K562 (cell line): ENCODE results near the gene YJEFN3. TPM values are rescaled to one million over a fixed set of nuclear protein-coding genes. Genes with fewer than 3 reads are reported as not detected.

Source experiments
- ATF1 ChIP-seq, 2 experiments: fragments of 450-650 bp in 1 of 2; IDR thresholded peaks; 2 replicates each; pipeline ENCODE4 v1.6.1; 2016; ENCODE audit warnings: missing compliant biosample characterization in 1 of 2, missing genetic modification characterization in 1 of 2
- BACH1 ChIP-seq: fragments of 200-800 bp; sonication (Bioruptor generic); IDR thresholded peaks from 2 replicates; pipeline ENCODE4 v1.6.1; 2016; ENCODE audit warnings: missing genetic modification characterization, missing compliant biosample characterization
- DMBX1 ChIP-seq: fragments of 250-450 bp; sonication (Bioruptor Pico); IDR thresholded peaks from 2 replicates; pipeline ENCODE4 v1.8.0; 2022; ENCODE audit warnings: inconsistent platforms, mild to moderate bottlenecking, moderate library complexity, borderline replicate concordance
- DPF2 ChIP-seq: fragments of 450-650 bp; IDR thresholded peaks from 2 replicates; pipeline ENCODE4 v1.6.1; 2016
- HMG20A ChIP-seq: fragments of 450-650 bp; formaldehyde crosslinking; conservative IDR thresholded peaks from 2 replicates; pipeline ENCODE4 v1.4.0; 2020; ENCODE audit warnings: mild to moderate bottlenecking, mixed read lengths
- ILF3 ChIP-seq: fragments of 450-650 bp; IDR thresholded peaks from 2 replicates; pipeline ENCODE4 v1.6.1; 2018; ENCODE audit warnings: antibody characterized with exemption, mild to moderate bottlenecking, moderate library complexity, borderline replicate concordance
- JUN ChIP-seq, 2 experiments: sonication (generic) in 1 of 2; formaldehyde crosslinking in 1 of 2; IDR thresholded peaks; 2 replicates each; pipeline versions ENCODE4 v1.6.1 to v1.8.0; 2012 to 2022; ENCODE audit warnings: borderline replicate concordance in 2 of 2, mild to moderate bottlenecking in 2 of 2, improper control_type of control experiment in 1 of 2, low read depth in 1 of 2, low read length in 1 of 2, missing genetic modification reagents in 1 of 2
- NR2F6 ChIP-seq: fragments of 450-650 bp; formaldehyde crosslinking; IDR thresholded peaks from 2 replicates; pipeline ENCODE4 v1.4.0; 2020; ENCODE audit warnings: mild to moderate bottlenecking
- PHF8 ChIP-seq: fragments of 200-600 bp; sonication (generic); IDR thresholded peaks from 2 replicates; pipeline ENCODE4 v1.6.1; 2012; ENCODE audit warnings: mixed run types, mild to moderate bottlenecking, inconsistent platforms, low read length, moderate library complexity, borderline replicate concordance
- POLR2G ChIP-seq: fragments of 200-400 bp; formaldehyde crosslinking; IDR thresholded peaks from 2 replicates; pipeline ENCODE4 v1.6.1; 2017; ENCODE audit warnings: low read depth, mild to moderate bottlenecking, antibody characterized with exemption, low read length, moderate library complexity
- PTBP1 ChIP-seq: fragments of 200-400 bp; formaldehyde crosslinking; IDR thresholded peaks from 2 replicates; pipeline ENCODE4 v1.6.1; 2017; ENCODE audit warnings: low read depth, low read length
- SAP30 ChIP-seq: fragments of 200-600 bp; sonication (generic); IDR thresholded peaks from 2 replicates; pipeline ENCODE4 v1.6.1; 2012; ENCODE audit warnings: borderline replicate concordance, low read depth, mild to moderate bottlenecking, moderate library complexity, low read length, control low read depth, inconsistent platforms; ENCODE audit not compliant: insufficient read depth, poor library complexity, severe bottlenecking
- SIN3A ChIP-seq, 2 experiments: fragments of 150-350 bp in 1 of 2; IDR thresholded peaks; 2 replicates each; pipeline ENCODE4 v1.6.1; 2011 to 2016; ENCODE audit warnings: borderline replicate concordance in 2 of 2, low read depth in 2 of 2, low read length in 2 of 2, mild to moderate bottlenecking in 2 of 2, moderate library complexity in 2 of 2; ENCODE audit not compliant: control insufficient read depth in 1 of 2
- SREBF1 ChIP-seq: fragments of 150-350 bp; IDR thresholded peaks from 2 replicates; pipeline ENCODE4 v1.6.1; 2014; ENCODE audit warnings: antibody characterized with exemption, low read depth, low read length, borderline replicate concordance
- TCF7 ChIP-seq: sonication (generic); IDR thresholded peaks from 2 replicates; pipeline ENCODE4 v1.6.1; 2016; ENCODE audit warnings: antibody characterized with exemption, borderline replicate concordance
- TCF7L2 ChIP-seq: fragments of 150-350 bp; IDR thresholded peaks from 2 replicates; pipeline ENCODE4 v1.6.1; 2016; ENCODE audit warnings: low read depth, mild to moderate bottlenecking, low read length, moderate library complexity
- TEAD4 ChIP-seq, 2 experiments: sonication (generic) in 1 of 2; formaldehyde crosslinking in 1 of 2; IDR thresholded peaks; 2 replicates each; pipeline versions ENCODE4 v1.6.1 to v1.8.0; 2012 to 2022; ENCODE audit warnings: borderline replicate concordance in 1 of 2, inconsistent platforms in 1 of 2, low read length in 1 of 2, mild to moderate bottlenecking in 1 of 2, missing genetic modification reagents in 1 of 2
- WHSC1 ChIP-seq: IDR thresholded peaks from one replicate; pipeline ENCODE4 v1.6.1; 2012; ENCODE audit warnings: low read length, control low read depth, inconsistent platforms
- ZNF384 ChIP-seq: IDR thresholded peaks from 2 replicates; pipeline ENCODE4 v1.6.1; 2012; ENCODE audit warnings: low read depth, low read length, improper control_type of control experiment
- ZNF830 ChIP-seq: fragments of 250-450 bp; sonication (Bioruptor Pico); IDR thresholded peaks from 2 replicates; pipeline ENCODE4 v1.5.0; 2021; ENCODE audit warnings: mild to moderate bottlenecking
- polyA plus RNA-seq, 8 experiments: library from polyadenylated mRNA; depleted of rRNA in 4 of 8; stranded (reverse) in 5 of 8; unstranded in 3 of 8; fragments of >200 nt; fragmentation: Nextera tagmentation in 2 of 8; fragmentation: Illumina TruSeq in 1 of 8; extraction: Ambion mirVana in 2 of 8; extraction: Trizol in 1 of 8; gene quantifications; 2 replicates each; pipeline versions ENCODE4 v1.2.1 to v1.2.3, GENCODE V29; 2011 to 2014; ENCODE audit warnings: inconsistent platforms in 1 of 8, missing spikeins in 1 of 8
- total RNA-seq, 7 experiments: library from RNA; depleted of rRNA in 6 of 7; stranded (reverse); fragments of >200 nt in 6 of 7; fragmentation: Illumina TruSeq in 2 of 7; extraction: Trizol in 2 of 7; gene quantifications; 2 replicates each; pipeline versions ENCODE4 v1.2.1 to v1.2.3, GENCODE V29; 2011 to 2021; ENCODE audit warnings: low replicate concordance in 1 of 7
- TF ChIP-seq, protein P1 (sequence below): fragments of 250-450 bp; sonication (Bioruptor Pico); IDR thresholded peaks from 2 replicates; pipeline ENCODE4 v1.8.0; 2022; ENCODE audit warnings: inconsistent platforms
- TF ChIP-seq, protein P2 (sequence below): IDR thresholded peaks from 3 replicates; pipeline ENCODE4 v1.6.1; 2011; ENCODE audit warnings: borderline replicate concordance, mild to moderate bottlenecking; ENCODE audit not compliant: insufficient read length, insufficient read depth

The YJEFN3 gene
- total and polyA plus RNA-seq, 9 of the 15 experiments (the other 6 are each of a cell fraction or from before 2014, with no cell fraction given), result 0.04 to 5.8 (median 1.3) TPM; not detected in 1

DNA sequence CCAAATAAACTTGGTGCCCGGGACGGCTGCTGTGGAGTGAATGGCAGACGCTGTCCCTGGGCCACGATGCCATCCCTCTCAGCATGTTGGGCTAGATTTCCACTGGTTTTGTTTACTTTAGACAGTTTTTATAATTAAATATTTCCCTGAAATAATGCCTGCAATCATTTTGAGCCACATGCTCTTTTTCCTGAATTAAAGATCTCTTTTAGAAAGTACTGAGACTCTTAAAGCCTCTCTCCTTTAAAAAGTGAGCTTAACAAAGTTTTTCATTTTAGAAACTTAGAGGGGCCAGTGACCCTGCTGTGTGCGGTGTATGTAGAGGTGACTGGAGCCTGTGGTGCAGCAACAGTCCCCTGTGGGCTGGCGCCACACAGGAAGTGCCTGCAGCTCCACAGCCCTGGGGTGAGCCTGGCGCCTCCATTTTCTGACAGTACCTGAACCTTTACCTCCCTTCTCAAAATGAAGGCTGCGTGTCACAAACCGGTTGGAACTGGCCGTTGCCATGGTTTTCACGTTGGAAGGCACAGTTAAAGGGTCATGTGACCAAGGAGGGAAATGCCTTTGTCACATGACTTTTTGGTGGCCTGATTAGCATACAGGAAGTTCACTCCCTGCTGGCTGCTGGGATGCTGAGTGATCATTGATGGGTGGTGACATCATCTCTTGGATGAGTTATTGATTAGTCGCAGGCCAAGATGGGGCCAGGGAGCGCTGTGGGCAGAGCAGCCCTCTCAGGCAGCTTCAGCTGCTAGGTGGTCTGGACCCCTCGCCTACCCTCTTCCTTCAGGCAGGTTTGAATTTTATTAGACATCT lies 39.6 kb upstream of the YJEFN3 start (continued):
- TF ChIP-seq ZNF384 (no peak), SIN3A (IDR thresholded peaks at IDR 0.05; ENCODE audit: borderline replicate concordance in 2 of 2, control insufficient read depth in 1 of 2, low read depth in 2 of 2, low read length in 2 of 2) (peak in 1 of 2 experiments; percentile 50; a peak in 1 of 4 replicates), ZNF830 (CRISPR knock-in tag) (no peak), ILF3 (no peak), PHF8 (peak; percentile 26; the same call in 1 of the 2 replicates), DPF2 (peak; percentile 58), DMBX1 (CRISPR knock-in tag) (peak; percentile 27; the same call in 1 of the 2 replicates), WHSC1 (no peak), POLR2G (peak; percentile 72), TCF7 (no peak), SREBF1 (no peak), PTBP1 (no peak), HMG20A (no peak), TCF7L2 (no peak), JUN (IDR thresholded peaks at IDR 0.05; ENCODE audit: borderline replicate concordance, low read depth, low read length) (peak; percentile 57; the same call in 1 of the 2 replicates), JUN (CRISPR knock-in tag; IDR thresholded peaks at IDR 0.05; ENCODE audit: borderline replicate concordance) (peak; percentile 92; the same call in 1 of the 2 replicates), ATF1 (CRISPR knock-in tag; IDR thresholded peaks at IDR 0.05) (no peak), ATF1 (tag; IDR thresholded peaks at IDR 0.05) (peak; percentile 74), TEAD4 (IDR thresholded peaks at IDR 0.05; ENCODE audit: low read length) (peak; percentile 95), TEAD4 (CRISPR knock-in tag; IDR thresholded peaks at IDR 0.05; ENCODE audit: borderline replicate concordance) (no peak), SAP30 (peak; percentile 7), BACH1 (tag) (peak; percentile 28; the same call in 1 of the 2 replicates), NR2F6 (CRISPR knock-in tag) (no peak)
- TF ChIP-seq, protein P1, sequence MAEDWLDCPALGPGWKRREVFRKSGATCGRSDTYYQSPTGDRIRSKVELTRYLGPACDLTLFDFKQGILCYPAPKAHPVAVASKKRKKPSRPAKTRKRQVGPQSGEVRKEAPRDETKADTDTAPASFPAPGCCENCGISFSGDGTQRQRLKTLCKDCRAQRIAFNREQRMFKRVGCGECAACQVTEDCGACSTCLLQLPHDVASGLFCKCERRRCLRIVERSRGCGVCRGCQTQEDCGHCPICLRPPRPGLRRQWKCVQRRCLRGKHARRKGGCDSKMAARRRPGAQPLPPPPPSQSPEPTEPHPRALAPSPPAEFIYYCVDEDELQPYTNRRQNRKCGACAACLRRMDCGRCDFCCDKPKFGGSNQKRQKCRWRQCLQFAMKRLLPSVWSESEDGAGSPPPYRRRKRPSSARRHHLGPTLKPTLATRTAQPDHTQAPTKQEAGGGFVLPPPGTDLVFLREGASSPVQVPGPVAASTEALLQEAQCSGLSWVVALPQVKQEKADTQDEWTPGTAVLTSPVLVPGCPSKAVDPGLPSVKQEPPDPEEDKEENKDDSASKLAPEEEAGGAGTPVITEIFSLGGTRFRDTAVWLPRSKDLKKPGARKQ (CRISPR knock-in tag), result no peak
- TF ChIP-seq, protein P2, sequence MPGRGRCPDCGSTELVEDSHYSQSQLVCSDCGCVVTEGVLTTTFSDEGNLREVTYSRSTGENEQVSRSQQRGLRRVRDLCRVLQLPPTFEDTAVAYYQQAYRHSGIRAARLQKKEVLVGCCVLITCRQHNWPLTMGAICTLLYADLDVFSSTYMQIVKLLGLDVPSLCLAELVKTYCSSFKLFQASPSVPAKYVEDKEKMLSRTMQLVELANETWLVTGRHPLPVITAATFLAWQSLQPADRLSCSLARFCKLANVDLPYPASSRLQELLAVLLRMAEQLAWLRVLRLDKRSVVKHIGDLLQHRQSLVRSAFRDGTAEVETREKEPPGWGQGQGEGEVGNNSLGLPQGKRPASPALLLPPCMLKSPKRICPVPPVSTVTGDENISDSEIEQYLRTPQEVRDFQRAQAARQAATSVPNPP, result no peak
